ENCODE results near the gene CALD1.

CALD1 gene

DNA sequence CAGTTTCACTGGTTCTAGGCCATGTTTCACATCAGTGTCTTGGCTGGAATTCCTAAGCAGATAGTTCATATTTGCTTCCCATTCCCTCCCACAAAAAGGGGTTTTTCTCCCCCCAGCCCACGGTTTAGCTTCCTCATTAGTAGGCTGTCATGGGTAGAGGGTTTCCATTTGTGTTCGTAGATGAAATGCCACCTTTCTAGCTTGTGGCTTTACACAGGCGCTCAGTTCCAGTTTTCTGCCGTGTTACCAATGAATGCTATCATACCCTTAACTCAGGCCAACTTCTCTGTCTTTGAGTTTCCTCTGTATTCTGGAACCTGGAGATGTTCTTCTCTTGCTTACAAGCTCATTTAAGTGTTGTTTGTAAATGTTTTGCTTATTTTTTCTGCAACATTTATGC lies 26.8 kb downstream of the CALD1 start:
- H3K4me3 ChIP-seq (replicated peaks; ENCODE audit: low read depth, low read length): no peak overlapping the region
- DNase-seq (ENCODE audit: extremely low read depth, low read depth): no peak
- no peak for TF ChIP-seq CTCF (IDR thresholded peaks at IDR 0.05; ENCODE audit: low read depth, low read length, missing control alignments)

DNA sequence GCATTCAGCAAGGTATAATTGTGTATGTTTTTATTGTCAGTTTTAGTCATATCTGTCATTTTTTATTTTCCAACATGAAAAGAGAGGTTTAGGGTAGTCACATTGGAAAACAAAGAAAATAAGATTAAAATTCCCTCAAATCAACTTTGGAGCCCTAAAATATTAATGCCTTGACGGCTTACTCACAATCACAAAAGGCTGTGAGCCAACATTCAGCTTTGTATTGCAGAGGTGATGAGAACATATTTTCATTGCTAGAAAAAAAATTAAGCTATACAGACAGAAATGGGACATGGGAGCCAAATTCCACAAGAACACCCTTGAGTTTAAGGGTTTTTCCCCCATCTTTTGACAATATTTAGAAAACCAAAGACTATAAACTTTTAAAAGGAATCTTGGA lies 30.2 kb downstream of the CALD1 start:
- DNase-seq (ENCODE audit: extremely low read depth, low read depth): no peak
- TF ChIP-seq CTCF (IDR thresholded peaks at IDR 0.05; ENCODE audit: low read depth, low read length, missing control alignments): no peak
- H3K4me3 ChIP-seq (replicated peaks; ENCODE audit: low read depth, low read length): no peak overlapping the region

- DNase-seq (ENCODE audit: extremely low read depth, low read depth): no peak
- H3K4me3 ChIP-seq (replicated peaks; ENCODE audit: low read depth, low read length): no peak overlapping the region
- no peak for TF ChIP-seq CTCF (IDR thresholded peaks at IDR 0.05; ENCODE audit: low read depth, low read length, missing control alignments)
These were observed 32.3 kb downstream of the CALD1 start for GRCh38 chr7:134811765-134812164.

- H3K4me3 ChIP-seq (replicated peaks; ENCODE audit: low read depth, low read length): no peak overlapping the region
- no peak for TF ChIP-seq CTCF (IDR thresholded peaks at IDR 0.05; ENCODE audit: low read depth, low read length, missing control alignments)
- DNase-seq (ENCODE audit: extremely low read depth, low read depth): no peak
These were observed 34.4 kb downstream of the CALD1 start for GRCh38 chr7:134813663-134814396.

DNA sequence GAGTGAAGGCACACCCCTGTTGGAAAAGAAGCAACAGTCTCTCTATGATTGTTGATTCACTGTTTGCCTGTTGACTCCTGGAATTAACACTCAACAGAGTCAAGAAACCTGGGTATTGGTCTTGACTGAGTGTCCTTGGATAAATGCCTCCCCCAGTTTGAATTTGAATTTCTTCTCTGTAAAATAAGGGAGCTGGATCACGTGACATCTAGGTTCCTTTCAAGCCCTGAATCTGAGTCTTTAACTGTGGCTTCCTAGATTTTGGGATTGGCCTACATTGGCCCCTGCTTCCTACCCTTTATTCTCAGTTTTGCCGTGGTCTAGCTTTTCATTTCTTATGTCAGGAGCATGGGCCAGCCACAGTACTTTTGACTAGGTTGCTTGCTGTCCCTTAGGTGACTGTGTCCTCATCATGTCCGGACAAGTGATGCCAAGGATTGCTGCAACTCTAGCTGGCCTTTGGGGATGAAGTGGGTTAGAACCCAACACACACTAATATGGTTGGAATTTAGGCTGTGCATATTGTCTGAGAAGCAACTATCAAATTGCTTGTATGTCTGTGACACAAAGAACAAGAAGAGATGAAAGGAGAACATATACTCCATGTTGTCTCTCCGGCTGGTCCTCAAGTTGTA lies 35.4 kb downstream of the CALD1 start:
- no peak for TF ChIP-seq CTCF (IDR thresholded peaks at IDR 0.05; ENCODE audit: low read depth, low read length, missing control alignments)
- DNase-seq (ENCODE audit: extremely low read depth, low read depth): no peak

GRCh38 chr7:134818613-134819345 lies 39.3 kb downstream of the CALD1 start:
- DNase-seq (ENCODE audit: extremely low read depth, low read depth): no peak
- no peak overlapping the region for H3K4me3 ChIP-seq (replicated peaks; ENCODE audit: low read depth, low read length)
- no peak for TF ChIP-seq CTCF (IDR thresholded peaks at IDR 0.05; ENCODE audit: low read depth, low read length, missing control alignments)

More for the DNA sequence above, 35.4 kb downstream of the CALD1 start:
- H3K4me3 ChIP-seq (replicated peaks; ENCODE audit: low read depth, low read length): no peak overlapping the region

Measured in HFF-Myc (cell line).